Endodermal cell (in vitro differentiated cells): ENCODE measurements around the gene ST6GAL1. TPM values are rescaled to one million over a fixed set of nuclear protein-coding genes. Genes with fewer than 3 reads are reported as not detected.

ENCODE experiments used
- DNase-seq: peaks from one replicate; pipeline ENCODE4 v3.0.0-alpha.2; 2017
- H3K27ac ChIP-seq: 2 replicates; pipeline ENCODE4 v1.5.1; 2013; ENCODE audit warnings: mild to moderate bottlenecking, low read depth, low read length, moderate library complexity
- H3K27me3 ChIP-seq: 2 replicates; pipeline ENCODE4 v1.6.1; 2013; ENCODE audit warnings: mild to moderate bottlenecking, low read length, moderate library complexity; ENCODE audit not compliant: insufficient read depth, control insufficient read depth, poor library complexity, severe bottlenecking
- H3K36me3 ChIP-seq: 2 replicates; pipeline ENCODE4 v1.7.0; 2013; ENCODE audit warnings: mild to moderate bottlenecking, low read length, moderate library complexity; ENCODE audit not compliant: control insufficient read depth, insufficient read depth
- H3K4me1 ChIP-seq: one replicate; pipeline ENCODE4 v1.7.0; 2013; ENCODE audit warnings: low read length; ENCODE audit not compliant: control insufficient read depth, insufficient read depth
- H3K4me3 ChIP-seq: 2 replicates; pipeline ENCODE4 v1.5.1; 2013; ENCODE audit warnings: mild to moderate bottlenecking, low read length, moderate library complexity
- H3K9ac ChIP-seq: 2 replicates; pipeline ENCODE4 v1.6.1; 2013; ENCODE audit warnings: mild to moderate bottlenecking, low read length, moderate library complexity; ENCODE audit not compliant: poor library complexity, severe bottlenecking; ENCODE audit errors: extremely low read depth
- H3K9me3 ChIP-seq: 2 replicates; pipeline ENCODE4 v1.6.1; 2013; ENCODE audit warnings: mild to moderate bottlenecking, low read length, moderate library complexity; ENCODE audit not compliant: control insufficient read depth
- H3K27ac Mint-ChIP-seq: 2 replicates; pipeline ENCODE4 v1.8.0; 2020; ENCODE audit warnings: mixed read lengths
- H3K27me3 Mint-ChIP-seq: 2 replicates; pipeline ENCODE4 v1.8.0; 2021; ENCODE audit warnings: mild to moderate bottlenecking, mixed read lengths; ENCODE audit not compliant: insufficient read depth
- H3K36me3 Mint-ChIP-seq: 2 replicates; pipeline ENCODE4 v1.8.0; 2020; ENCODE audit warnings: low read depth, mixed read lengths
- H3K4me1 Mint-ChIP-seq: 2 replicates; pipeline ENCODE4 v1.8.0; 2020; ENCODE audit warnings: mixed read lengths
- H3K4me3 Mint-ChIP-seq: 2 replicates; pipeline ENCODE4 v1.8.0; 2020; ENCODE audit warnings: mild to moderate bottlenecking, moderate library complexity, mixed read lengths
- H3K9me3 Mint-ChIP-seq: 2 replicates; pipeline ENCODE4 v1.8.0; 2020; ENCODE audit warnings: mild to moderate bottlenecking, mixed read lengths
- CTCF ChIP-seq: fragments of 200-600 bp; sonication (generic); conservative IDR thresholded peaks from 2 replicates; pipeline ENCODE4 v1.5.0; 2021; ENCODE audit warnings: antibody characterized with exemption, mild to moderate bottlenecking
- WGBS, 2 experiments: methylation state at CpG; one replicate each; pipeline versions ENCODE4 v1.1.5 to v1.1.7; 2013; ENCODE audit warnings: missing lambda C conversion rate in 2 of 2, mixed read lengths in 1 of 2; ENCODE audit not compliant: insufficient coverage in 1 of 2, insufficient read length in 1 of 2; 5-methylcytosine and 5-hydroxymethylcytosine counted together
- total RNA-seq, 2 donors: library from RNA; stranded (reverse); fragmentation: NEBNext Ultra II Directional in 1 of 2; extraction: Animal tissue kit (Norgen Biotek cat#: 25700) in 1 of 2; gene quantifications; 2 replicates in 1 of 2; 3 replicates in 1 of 2; pipeline ENCODE4 v1.2.1, GENCODE V29; 2021

The ST6GAL1 gene
- total RNA-seq, 2 donors from 2014 or later: 79.3 to 82.4 TPM

GRCh38 chr3:186895406-186895805, 34.9 kb upstream of the ST6GAL1 start:
- Histone ChIP-seq H3K9me3 (peaks cover 24% of the 10 kb centered on the region), H3K27me3 (no peaks in the 10 kb centered on the region), H3K4me1 (no peaks in the 10 kb centered on the region), H3K27ac (no peak overlapping the region), H3K36me3 (no peaks in the 10 kb centered on the region), H3K4me3 (peak overlapping the region; percentile 19), H3K9ac (no peak overlapping the region)
- Mint-ChIP-seq H3K4me1 (peaks cover 16% of the 10 kb centered on the region), H3K9me3 (peaks cover 25% of the 10 kb centered on the region), H3K27ac (no peak overlapping the region), H3K4me3 (no peak overlapping the region), H3K36me3 (peaks cover 8% of the 10 kb centered on the region), H3K27me3 (peaks cover 2% of the 10 kb centered on the region)
- WGBS, 2 experiments: 96 to 97% methylated on average over 5 of the region's 5 CpGs
- no peak for TF ChIP-seq CTCF
- no peak for DNase-seq

GRCh38 chr3:186896006-186896405, 34.3 kb upstream of the ST6GAL1 start:
- Histone ChIP-seq H3K9me3 (peaks cover 24% of the 10 kb centered on the region), H3K9ac (no peak overlapping the region), H3K36me3 (no peaks in the 10 kb centered on the region), H3K27me3 (no peaks in the 10 kb centered on the region), H3K4me1 (no peaks in the 10 kb centered on the region), H3K27ac (no peak overlapping the region), H3K4me3 (peak overlapping the region; percentile 19)
- H3K36me3 Mint-ChIP-seq: peaks cover 8% of the 10 kb centered on the region
- no peak overlapping the region for H3K27ac Mint-ChIP-seq
- H3K9me3 Mint-ChIP-seq: peaks cover 25% of the 10 kb centered on the region
- no peak for TF ChIP-seq CTCF
- H3K4me1 Mint-ChIP-seq: peaks cover 16% of the 10 kb centered on the region
- peaks cover 2% of the 10 kb centered on the region for H3K27me3 Mint-ChIP-seq
- 82 to 90% methylated on average over 3 to 4 of the region's 4 CpGs for WGBS, 2 experiments
- H3K4me3 Mint-ChIP-seq: no peak overlapping the region
- DNase-seq: no peak

- Mint-ChIP-seq H3K4me1 (peaks cover 16% of the 10 kb centered on the region), H3K4me3 (no peak overlapping the region), H3K27ac (no peak overlapping the region), H3K36me3 (peaks cover 8% of the 10 kb centered on the region), H3K9me3 (peaks cover 25% of the 10 kb centered on the region), H3K27me3 (peaks cover 2% of the 10 kb centered on the region)
- 63 to 71% methylated on average over 4 of the region's 4 CpGs for WGBS, 2 experiments
- Histone ChIP-seq H3K9ac (no peak overlapping the region), H3K4me1 (no peaks in the 10 kb centered on the region), H3K27ac (no peak overlapping the region), H3K27me3 (no peaks in the 10 kb centered on the region), H3K9me3 (peaks cover 24% of the 10 kb centered on the region), H3K4me3 (no peak overlapping the region), H3K36me3 (no peaks in the 10 kb centered on the region)
- TF ChIP-seq CTCF: no peak
- DNase-seq: peak; percentile 57
Observed at GRCh38 chr3:186896875-186897274, 33.5 kb upstream of the ST6GAL1 start.
